ENCODE measurements around the gene CDK6.

CDK6 gene

GRCh38 chr7:92702535-92702934 lies 133.8 kb downstream of the CDK6 start:
- Mint-ChIP-seq H3K27ac (peak overlapping the region; percentile 34), H3K9me3 (ENCODE audit: low read depth) (no peaks in the 10 kb centered on the region), H3K36me3 (peaks cover 17% of the 10 kb centered on the region), H3K4me1 (ENCODE audit: low read depth) (peaks cover 19% of the 10 kb centered on the region), H3K27me3 (no peaks in the 10 kb centered on the region), H3K4me3 (no peak overlapping the region)

DNA sequence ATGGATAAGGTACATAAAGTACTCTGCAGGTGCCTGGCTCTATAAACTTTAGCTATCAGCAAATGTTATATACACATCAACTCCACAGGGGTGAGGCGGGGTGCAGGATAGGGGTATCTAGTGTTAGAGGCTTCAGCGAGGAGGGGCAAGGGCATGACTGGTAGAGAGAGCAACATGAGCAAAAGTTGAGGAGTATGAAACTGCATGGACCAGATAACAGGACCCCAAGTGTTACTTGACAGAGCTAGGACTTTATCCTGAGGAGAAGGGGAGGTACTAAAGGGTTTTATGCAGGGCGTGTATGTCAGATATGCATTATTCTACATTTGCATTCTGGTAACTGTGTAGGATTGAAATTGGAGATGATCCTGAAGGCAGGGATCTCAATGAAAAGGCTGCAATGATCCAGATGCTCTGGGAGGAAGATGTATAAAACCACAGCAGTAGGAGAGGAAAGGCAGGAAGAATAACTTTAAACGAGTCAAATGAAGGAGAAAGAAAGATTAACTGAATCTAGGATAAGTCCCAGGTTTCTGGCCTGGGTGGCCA lies 136.3 kb downstream of the CDK6 start:
- H3K4me1 Mint-ChIP-seq (ENCODE audit: low read depth), result peaks cover 22% of the 10 kb centered on the region
- peak overlapping the region; percentile 52 for H3K27ac Mint-ChIP-seq
- H3K36me3 Mint-ChIP-seq, result peaks cover 10% of the 10 kb centered on the region
- H3K4me3 Mint-ChIP-seq, result no peak overlapping the region
- no peaks in the 10 kb centered on the region for H3K9me3 Mint-ChIP-seq (ENCODE audit: low read depth)
- H3K27me3 Mint-ChIP-seq, result no peaks in the 10 kb centered on the region

- peaks cover 25% of the 10 kb centered on the region for H3K4me1 Mint-ChIP-seq (ENCODE audit: low read depth)
Measured at GRCh38 chr7:92699560-92699959, 136.8 kb downstream of the CDK6 start.

GRCh38 chr7:92698237-92698841 lies 138.0 kb downstream of the CDK6 start:
- Mint-ChIP-seq H3K27ac (no peak overlapping the region), H3K4me1 (ENCODE audit: low read depth) (peaks cover 29% of the 10 kb centered on the region), H3K27me3 (no peaks in the 10 kb centered on the region), H3K36me3 (peaks cover 9% of the 10 kb centered on the region), H3K9me3 (ENCODE audit: low read depth) (peaks cover 3% of the 10 kb centered on the region), H3K4me3 (no peak overlapping the region)

More at GRCh38 chr7:92699560-92699959, 136.8 kb downstream of the CDK6 start:
- no peak overlapping the region for H3K27ac Mint-ChIP-seq
- peaks cover 8% of the 10 kb centered on the region for H3K36me3 Mint-ChIP-seq
- H3K9me3 Mint-ChIP-seq (ENCODE audit: low read depth), result no peaks in the 10 kb centered on the region
- H3K27me3 Mint-ChIP-seq, result no peaks in the 10 kb centered on the region
- no peak overlapping the region for H3K4me3 Mint-ChIP-seq

GRCh38 chr7:92697414-92697813 lies 139.0 kb downstream of the CDK6 start:
- Mint-ChIP-seq H3K9me3 (ENCODE audit: low read depth) (peaks cover 3% of the 10 kb centered on the region), H3K4me3 (no peak overlapping the region), H3K27ac (no peak overlapping the region), H3K36me3 (peaks cover 7% of the 10 kb centered on the region), H3K4me1 (ENCODE audit: low read depth) (peaks cover 35% of the 10 kb centered on the region), H3K27me3 (no peaks in the 10 kb centered on the region)

DNA sequence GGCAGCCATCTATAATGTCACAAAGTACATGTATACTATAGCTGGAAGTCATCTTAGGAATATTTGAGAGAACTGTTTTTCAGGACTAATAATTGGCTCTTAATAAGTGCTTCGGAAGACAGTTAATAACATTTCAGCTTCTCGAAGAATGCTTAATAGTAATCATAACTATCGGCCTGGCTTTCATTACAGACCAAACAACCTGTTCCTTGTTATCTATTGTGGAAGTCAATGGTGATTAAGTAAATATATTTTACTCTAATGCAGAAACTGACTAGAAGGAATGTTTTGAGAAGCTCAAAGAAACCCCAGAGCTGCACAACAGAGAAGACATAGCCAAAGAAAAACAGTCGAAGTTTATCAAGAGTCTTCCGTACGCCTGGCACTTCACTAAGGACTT lies 139.4 kb downstream of the CDK6 start:
- Mint-ChIP-seq H3K27me3 (no peaks in the 10 kb centered on the region), H3K27ac (no peak overlapping the region), H3K36me3 (peaks cover 7% of the 10 kb centered on the region), H3K4me3 (no peak overlapping the region), H3K4me1 (ENCODE audit: low read depth) (peaks cover 37% of the 10 kb centered on the region), H3K9me3 (ENCODE audit: low read depth) (peaks cover 3% of the 10 kb centered on the region)

- peaks cover 3% of the 10 kb centered on the region for H3K9me3 Mint-ChIP-seq (ENCODE audit: low read depth)
- H3K27ac Mint-ChIP-seq, result no peak overlapping the region
- peaks cover 4% of the 10 kb centered on the region for H3K36me3 Mint-ChIP-seq
- no peak overlapping the region for H3K4me3 Mint-ChIP-seq
- no peaks in the 10 kb centered on the region for H3K27me3 Mint-ChIP-seq
- H3K4me1 Mint-ChIP-seq (ENCODE audit: low read depth), result peaks cover 39% of the 10 kb centered on the region
Measured at GRCh38 chr7:92696584-92696983, 139.8 kb downstream of the CDK6 start.

GRCh38 chr7:92695308-92696261 lies 140.8 kb downstream of the CDK6 start:
- no peaks in the 10 kb centered on the region for H3K27me3 Mint-ChIP-seq
- H3K9me3 Mint-ChIP-seq (ENCODE audit: low read depth), result peaks cover 3% of the 10 kb centered on the region
- peaks cover 4% of the 10 kb centered on the region for H3K36me3 Mint-ChIP-seq
- peak overlapping the region; percentile 46 for H3K27ac Mint-ChIP-seq
- peaks cover 48% of the 10 kb centered on the region for H3K4me1 Mint-ChIP-seq (ENCODE audit: low read depth)
- H3K4me3 Mint-ChIP-seq, result peak overlapping the region; percentile 33

DNA sequence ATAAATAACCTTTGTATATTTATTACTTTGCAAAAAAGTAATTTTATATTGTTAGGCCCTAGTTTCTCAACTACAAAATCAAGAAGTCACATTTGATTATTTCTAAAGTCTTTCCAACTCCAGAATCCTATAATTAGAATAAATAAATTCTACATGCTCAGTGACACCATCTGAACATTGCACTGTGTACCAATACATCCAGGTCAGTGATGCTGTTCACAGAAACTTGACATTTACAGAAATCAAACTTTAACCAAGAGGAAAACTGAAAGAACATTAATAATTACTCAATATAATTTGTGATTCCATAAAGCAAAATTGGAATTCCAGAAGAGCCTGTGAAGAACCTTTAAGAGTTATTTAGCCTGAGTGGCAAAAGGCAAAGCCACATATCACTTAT lies 142.2 kb downstream of the CDK6 start:
- Mint-ChIP-seq H3K4me3 (no peak overlapping the region), H3K27me3 (no peaks in the 10 kb centered on the region), H3K9me3 (ENCODE audit: low read depth) (peaks cover 3% of the 10 kb centered on the region), H3K4me1 (ENCODE audit: low read depth) (peaks cover 51% of the 10 kb centered on the region), H3K36me3 (peaks cover 14% of the 10 kb centered on the region), H3K27ac (no peak overlapping the region)

DNA sequence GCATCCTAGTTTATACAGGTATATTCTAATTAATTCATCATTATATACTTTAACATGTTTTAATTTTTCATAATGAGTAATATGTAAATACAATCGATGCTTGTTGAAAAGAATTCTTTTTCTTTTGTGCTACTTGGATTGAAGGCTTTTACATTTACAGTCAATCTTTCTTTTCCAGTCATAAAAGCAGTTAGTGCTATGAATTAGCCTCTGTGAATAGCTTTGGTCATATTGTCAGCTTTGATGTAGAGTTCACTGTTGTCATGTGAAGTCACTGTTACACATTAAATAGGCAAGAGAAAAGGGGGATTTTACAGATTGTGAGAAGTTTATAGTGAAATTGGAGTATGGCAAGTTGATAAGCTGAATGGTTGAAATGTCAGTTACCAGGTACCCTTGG lies 142.9 kb downstream of the CDK6 start:
- peak overlapping the region; percentile 17 for H3K27ac Mint-ChIP-seq
- H3K4me3 Mint-ChIP-seq, result no peak overlapping the region
- H3K9me3 Mint-ChIP-seq (ENCODE audit: low read depth), result peaks cover 3% of the 10 kb centered on the region
- H3K4me1 Mint-ChIP-seq (ENCODE audit: low read depth), result peaks cover 51% of the 10 kb centered on the region
- H3K27me3 Mint-ChIP-seq, result no peaks in the 10 kb centered on the region
- peaks cover 14% of the 10 kb centered on the region for H3K36me3 Mint-ChIP-seq

GRCh38 chr7:92691578-92691977 lies 144.8 kb downstream of the CDK6 start:
- Mint-ChIP-seq H3K27me3 (no peaks in the 10 kb centered on the region), H3K4me3 (no peak overlapping the region), H3K27ac (peak overlapping the region; percentile 85), H3K9me3 (ENCODE audit: low read depth) (peaks cover 3% of the 10 kb centered on the region), H3K36me3 (peaks cover 21% of the 10 kb centered on the region), H3K4me1 (ENCODE audit: low read depth) (peaks cover 60% of the 10 kb centered on the region)

GRCh38 chr7:92685136-92686042 lies 151.0 kb downstream of the CDK6 start:
- H3K36me3 Mint-ChIP-seq, result peaks cover 40% of the 10 kb centered on the region
- H3K27ac Mint-ChIP-seq, result peak overlapping the region; percentile 96
- H3K4me3 Mint-ChIP-seq, result peak overlapping the region; percentile 72

DNA sequence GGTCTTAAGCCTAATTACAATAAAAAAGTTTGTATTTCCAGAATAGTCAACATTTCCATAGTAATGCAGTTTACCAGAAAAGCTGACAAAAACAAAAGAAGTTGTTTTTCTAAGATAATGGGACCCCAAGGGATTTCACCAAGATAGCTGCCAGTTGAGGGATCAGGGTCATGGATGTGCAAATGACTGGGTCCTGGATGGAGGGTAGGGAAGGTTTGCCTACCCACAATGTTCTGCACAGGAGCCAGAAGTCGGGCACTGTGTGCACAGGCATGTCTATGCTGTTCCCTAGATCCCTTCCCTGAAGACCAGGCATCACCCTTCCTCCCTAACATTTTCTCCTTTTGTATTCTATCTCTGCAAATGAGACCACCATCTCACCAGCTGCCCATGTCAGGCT lies 152.1 kb downstream of the CDK6 start:
- peaks cover 76% of the 10 kb centered on the region for H3K4me1 Mint-ChIP-seq (ENCODE audit: low read depth)
- no peaks in the 10 kb centered on the region for H3K9me3 Mint-ChIP-seq (ENCODE audit: low read depth)
- peak overlapping the region; percentile 96 for H3K27ac Mint-ChIP-seq
- peaks cover 30% of the 10 kb centered on the region for H3K36me3 Mint-ChIP-seq
- H3K27me3 Mint-ChIP-seq, result no peaks in the 10 kb centered on the region
- peak overlapping the region; percentile 72 for H3K4me3 Mint-ChIP-seq

More at GRCh38 chr7:92685136-92686042, 151.0 kb downstream of the CDK6 start:
- peaks cover 78% of the 10 kb centered on the region for H3K4me1 Mint-ChIP-seq (ENCODE audit: low read depth)
- no peaks in the 10 kb centered on the region for H3K9me3 Mint-ChIP-seq (ENCODE audit: low read depth)
- no peaks in the 10 kb centered on the region for H3K27me3 Mint-ChIP-seq

- Mint-ChIP-seq H3K4me1 (ENCODE audit: low read depth) (peaks cover 88% of the 10 kb centered on the region), H3K4me3 (peak overlapping the region; percentile 72), H3K9me3 (ENCODE audit: low read depth) (no peaks in the 10 kb centered on the region), H3K27ac (peak overlapping the region; percentile 96), H3K36me3 (peaks cover 40% of the 10 kb centered on the region), H3K27me3 (no peaks in the 10 kb centered on the region)
Measured at GRCh38 chr7:92682903-92683539, 153.4 kb downstream of the CDK6 start.

All from activated naive CD8-positive, alpha-beta T cell (primary cell).